Neutrophil (primary cell): ENCODE data around the gene CACNA1C.

Experiments used
- H3K27ac ChIP-seq: fragments of 200-600 bp; sonication (generic); 2 replicates; pipeline ENCODE4 v1.5.1; 2016; ENCODE audit warnings: mild to moderate bottlenecking, moderate library complexity
- H3K27me3 ChIP-seq: fragments of 200-600 bp; sonication (generic); 2 replicates; pipeline ENCODE4 v1.6.0; 2016; ENCODE audit warnings: mild to moderate bottlenecking
- H3K36me3 ChIP-seq: fragments of 200-600 bp; sonication (generic); 2 replicates; pipeline ENCODE4 v1.5.1; 2017
- H3K4me1 ChIP-seq, 2 experiments: fragments of 200-600 bp in 1 of 2; sonication (generic) in 1 of 2; 1 replicate in 1 of 2; 2 replicates in 1 of 2; pipeline versions ENCODE4 v1.5.1 to v1.6.1; 2013 to 2016; ENCODE audit warnings: low read depth in 1 of 2, low read length in 1 of 2, mild to moderate bottlenecking in 1 of 2, moderate library complexity in 1 of 2; ENCODE audit not compliant: control insufficient read depth in 1 of 2, insufficient read depth in 1 of 2
- H3K4me3 ChIP-seq, 2 experiments: fragments of 200-600 bp in 1 of 2; sonication (generic) in 1 of 2; 1 replicate in 1 of 2; 2 replicates in 1 of 2; pipeline ENCODE4 v1.5.1; 2013 to 2016; ENCODE audit warnings: low read depth in 1 of 2, low read length in 1 of 2, mild to moderate bottlenecking in 1 of 2, moderate library complexity in 1 of 2
- H3K9me3 ChIP-seq: fragments of 200-600 bp; sonication (generic); 2 replicates; pipeline ENCODE4 v1.5.1; 2016
- CTCF ChIP-seq: fragments of 200-600 bp; sonication (generic); IDR thresholded peaks from 2 replicates; pipeline ENCODE4 v1.5.1; 2016; ENCODE audit warnings: antibody characterized with exemption

CACNA1C gene

GRCh38 chr12:2271961-2272360 is 219.2 kb downstream of the CACNA1C start:
- H3K27me3 ChIP-seq: no peaks in the 10 kb centered on the region
- no peaks in the 10 kb centered on the region for H3K36me3 ChIP-seq
- H3K9me3 ChIP-seq: no peaks in the 10 kb centered on the region
- H3K27ac ChIP-seq: no peak overlapping the region
- no peak overlapping the region for H3K4me3 ChIP-seq
- H3K4me1 ChIP-seq: no peaks in the 10 kb centered on the region
- TF ChIP-seq CTCF: no peak

GRCh38 chr12:2273288-2273687 is 220.5 kb downstream of the CACNA1C start:
- Histone ChIP-seq H3K4me3 (no peak overlapping the region), H3K27ac (no peak overlapping the region), H3K27me3 (no peaks in the 10 kb centered on the region), H3K9me3 (no peaks in the 10 kb centered on the region), H3K4me1 (no peaks in the 10 kb centered on the region), H3K36me3 (no peaks in the 10 kb centered on the region)
- TF ChIP-seq CTCF: no peak

DNA sequence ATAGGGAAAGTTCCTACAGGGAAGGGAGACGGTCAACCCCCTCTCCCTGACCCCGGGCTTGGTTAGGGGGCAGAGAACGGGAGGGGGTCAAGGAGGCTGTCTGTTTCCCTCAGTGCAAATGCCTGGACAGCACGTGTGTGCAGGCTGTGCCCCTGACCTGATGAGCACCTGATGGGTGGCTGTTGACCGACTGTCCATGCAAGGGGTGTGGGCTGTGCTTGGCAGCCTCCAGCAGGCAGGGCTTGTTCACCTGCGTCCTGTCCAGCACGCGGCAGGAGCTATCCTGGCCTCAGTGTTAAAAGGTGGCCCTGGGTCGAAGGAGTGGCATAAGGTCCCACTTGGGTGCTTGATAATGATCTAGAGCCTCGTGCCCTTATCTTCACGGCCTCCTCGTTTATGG is 221.0 kb downstream of the CACNA1C start:
- H3K27me3 ChIP-seq: no peaks in the 10 kb centered on the region
- no peak overlapping the region for H3K27ac ChIP-seq
- no peak for TF ChIP-seq CTCF

GRCh38 chr12:2274733-2275132 is 221.9 kb downstream of the CACNA1C start:
- Histone ChIP-seq H3K27ac (no peak overlapping the region), H3K36me3 (no peaks in the 10 kb centered on the region), H3K4me3 (no peak overlapping the region), H3K9me3 (no peaks in the 10 kb centered on the region), H3K27me3 (no peaks in the 10 kb centered on the region), H3K4me1 (no peaks in the 10 kb centered on the region)
- no peak for TF ChIP-seq CTCF

More for the DNA sequence above, 221.0 kb downstream of the CACNA1C start:
- Histone ChIP-seq H3K36me3 (no peaks in the 10 kb centered on the region), H3K4me3 (no peak overlapping the region), H3K9me3 (no peaks in the 10 kb centered on the region), H3K4me1 (no peaks in the 10 kb centered on the region)

GRCh38 chr12:2276288-2277033 is 223.7 kb downstream of the CACNA1C start:
- TF ChIP-seq CTCF: no peak
- Histone ChIP-seq H3K27ac (no peak overlapping the region), H3K9me3 (no peaks in the 10 kb centered on the region), H3K4me1 (no peaks in the 10 kb centered on the region), H3K27me3 (no peaks in the 10 kb centered on the region), H3K4me3 (no peak overlapping the region), H3K36me3 (no peaks in the 10 kb centered on the region)
